Measurements from ENCODE around the gene RBMS1.

DNA sequence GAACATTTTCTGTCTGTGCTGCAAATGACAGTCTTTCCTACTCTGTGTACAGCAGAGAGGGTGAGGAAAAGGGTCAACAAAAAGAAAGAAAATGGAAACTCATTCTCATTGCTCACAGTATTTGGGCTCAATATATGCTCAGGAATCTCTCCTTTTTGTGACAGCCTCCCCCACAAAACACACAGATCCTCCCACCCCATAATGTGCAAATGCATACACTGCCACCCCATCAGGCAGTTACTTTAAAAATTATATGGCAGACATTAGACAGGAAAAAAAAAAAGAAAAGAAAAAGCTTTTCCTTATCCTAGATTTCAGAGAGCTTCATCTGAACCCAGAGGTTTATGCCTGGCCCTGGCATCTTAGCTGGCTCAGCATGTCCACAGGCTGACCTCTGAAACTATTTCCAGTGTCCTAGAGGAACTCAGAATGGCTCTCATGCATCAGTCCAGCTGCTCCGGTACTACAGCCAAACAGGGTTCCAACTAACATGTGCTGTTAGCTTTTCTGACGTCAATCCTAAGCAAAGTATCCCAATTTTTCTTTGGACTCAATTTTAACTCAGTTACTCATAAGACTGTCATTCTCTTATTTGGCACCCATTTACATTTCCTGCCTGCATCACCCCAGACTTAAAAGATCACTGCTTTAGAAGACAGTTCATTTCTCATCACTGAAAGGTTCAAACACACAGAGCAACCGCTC, 105.9 kb downstream of the RBMS1 start:
- TF ChIP-seq CTCF (IDR thresholded peaks at IDR 0.05): no peak
- no peak for TF ChIP-seq POLR2A (IDR thresholded peaks at IDR 0.05)
